HG02678 (cell line): ENCODE data around the gene RXFP4.
"Not testable (repeated sequence)": the region's sequence is repeated elsewhere in the genome, so short reads cannot be mapped to it uniquely, and the experiment has no call there.

Experiments
- ATAC-seq: cut with Tn5 transposase; IDR thresholded peaks from one replicate; pipeline ENCODE4 v1.9.1; 2021; ENCODE audit warnings: mild to moderate bottlenecking, moderate library complexity; ENCODE audit not compliant: unreplicated experiment

Gene RXFP4

DNA sequence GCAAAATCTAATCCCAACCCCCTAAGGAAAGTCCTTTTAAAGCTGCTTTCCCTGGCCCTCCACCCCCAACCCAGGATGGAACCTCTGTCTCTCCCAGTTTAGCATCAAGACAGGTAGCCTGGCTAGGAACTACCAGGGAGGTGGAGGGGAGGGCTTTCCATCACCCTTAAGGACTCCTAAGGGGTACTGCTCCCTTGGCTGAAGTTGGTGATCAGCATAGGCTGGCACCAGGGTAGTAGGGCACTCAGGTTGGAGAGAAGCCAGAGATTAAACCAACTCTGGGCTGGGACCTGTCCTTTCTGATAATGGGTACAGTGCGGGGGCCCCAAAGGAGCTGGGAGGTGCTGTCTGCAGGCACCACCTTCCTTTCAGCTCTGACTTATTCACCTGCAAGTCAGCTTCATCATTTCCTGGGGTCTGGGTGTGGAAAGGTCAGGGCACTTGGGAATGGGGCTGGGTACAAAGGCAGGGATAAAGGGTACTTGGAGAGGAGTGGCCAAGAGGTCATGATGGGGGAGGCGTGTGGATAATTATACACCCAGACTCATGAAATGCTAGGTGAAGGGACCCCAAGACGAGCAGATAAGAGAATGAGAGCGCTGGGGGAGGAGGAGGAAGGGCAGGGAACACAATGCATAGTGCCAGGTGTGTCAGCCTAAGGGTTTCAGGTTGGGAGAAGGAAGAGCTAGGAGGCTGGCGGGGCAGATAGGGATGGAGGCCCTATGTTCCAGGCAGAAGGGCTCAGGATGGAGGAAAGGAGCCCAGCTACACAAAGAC is 35.7 kb downstream of the RXFP4 start:
- no peak for ATAC-seq

DNA sequence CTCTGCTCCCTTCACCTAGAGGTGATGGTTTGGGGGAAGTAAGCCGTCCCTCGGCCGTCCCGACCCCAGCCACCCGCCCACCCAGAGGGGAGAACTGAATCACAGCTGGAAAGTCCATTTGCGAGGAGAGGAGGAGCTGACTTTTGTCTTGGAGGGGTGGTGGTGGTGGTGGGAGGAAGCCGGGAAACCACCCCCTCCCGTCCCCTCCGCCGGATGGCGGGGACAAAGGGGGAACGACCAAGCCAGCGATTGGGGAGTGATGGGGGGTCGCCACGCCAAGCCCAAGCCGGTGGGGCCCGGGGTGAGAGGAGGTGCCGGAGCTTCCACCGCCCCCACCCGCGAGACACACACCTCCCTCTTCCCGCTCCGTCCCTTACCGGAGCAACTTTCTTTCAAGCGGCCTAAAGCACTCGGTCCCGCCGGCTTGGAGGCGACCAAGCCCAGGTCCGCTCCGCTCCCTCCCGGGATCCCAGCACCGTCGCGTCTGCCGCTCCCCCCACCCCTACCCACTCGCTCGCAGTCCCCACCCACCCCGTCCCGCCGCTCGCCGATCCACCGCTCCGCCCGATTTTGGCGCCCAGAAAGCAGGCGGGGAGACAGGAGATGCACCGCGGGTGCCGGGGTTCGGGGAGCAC is 36.4 kb downstream of the RXFP4 start:
- no peak for ATAC-seq

DNA sequence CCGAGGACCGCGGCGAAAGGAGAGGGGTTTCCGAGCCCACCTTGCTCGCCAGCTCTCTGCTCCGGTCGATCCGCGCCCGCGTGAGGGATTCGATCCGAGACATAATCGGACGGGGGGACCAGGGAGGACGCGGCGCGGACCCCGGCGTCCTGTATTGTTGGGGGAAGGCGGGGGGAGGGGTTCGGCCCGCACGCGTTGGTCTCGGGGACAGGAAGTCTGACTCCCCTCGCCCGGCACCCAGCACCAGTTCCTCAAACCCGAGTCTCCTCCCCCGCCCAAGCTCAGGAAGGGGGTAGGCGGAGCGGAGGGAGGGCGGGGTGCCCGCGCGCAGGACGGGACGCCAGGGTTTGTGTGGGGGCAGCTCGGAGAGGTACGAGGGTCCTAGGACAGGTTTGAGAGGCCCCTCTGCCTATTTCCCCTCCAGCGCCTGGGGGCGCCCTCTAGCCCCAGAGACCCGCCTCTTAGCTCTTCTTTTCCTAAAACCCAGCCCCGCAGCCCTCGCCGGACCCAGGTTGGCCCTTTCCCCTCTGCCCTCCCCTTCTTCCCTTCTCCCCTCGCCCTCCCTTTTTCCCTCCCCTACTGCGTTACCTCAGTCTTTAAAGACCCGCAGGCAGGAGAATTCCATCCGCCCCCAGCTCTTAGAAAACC is 37.0 kb downstream of the RXFP4 start, which contains the start of gene ARHGEF2:
ARHGEF2 (minus strand) TSS at position 223 of the 648 bp plus-strand sequence; CDS start at position 103, 120 bp downstream.
- ATAC-seq = peak; percentile 50

DNA sequence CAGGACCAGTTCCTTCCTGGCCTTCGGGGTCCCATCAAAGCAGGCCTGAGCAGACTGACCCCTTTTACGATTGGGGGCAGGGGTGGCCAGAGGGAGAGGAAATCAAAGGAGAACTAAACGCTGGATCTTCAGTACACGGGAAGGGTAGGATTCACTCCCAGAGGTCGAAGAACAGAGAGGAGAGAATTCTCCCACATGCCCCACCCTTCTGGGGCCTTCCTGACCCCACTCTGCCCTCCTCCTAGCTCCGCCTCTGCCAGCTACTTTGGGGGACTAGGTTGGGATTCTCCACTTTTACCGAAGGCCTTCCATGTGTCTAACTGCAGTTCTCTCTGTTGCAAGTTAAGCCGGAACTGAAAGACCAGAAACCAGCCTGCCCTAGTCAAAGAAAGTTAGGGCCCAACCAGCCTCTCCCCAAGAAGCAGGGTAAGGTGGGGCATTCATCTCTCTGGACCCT is 37.6 kb downstream of the RXFP4 start:
- no peak for ATAC-seq

DNA sequence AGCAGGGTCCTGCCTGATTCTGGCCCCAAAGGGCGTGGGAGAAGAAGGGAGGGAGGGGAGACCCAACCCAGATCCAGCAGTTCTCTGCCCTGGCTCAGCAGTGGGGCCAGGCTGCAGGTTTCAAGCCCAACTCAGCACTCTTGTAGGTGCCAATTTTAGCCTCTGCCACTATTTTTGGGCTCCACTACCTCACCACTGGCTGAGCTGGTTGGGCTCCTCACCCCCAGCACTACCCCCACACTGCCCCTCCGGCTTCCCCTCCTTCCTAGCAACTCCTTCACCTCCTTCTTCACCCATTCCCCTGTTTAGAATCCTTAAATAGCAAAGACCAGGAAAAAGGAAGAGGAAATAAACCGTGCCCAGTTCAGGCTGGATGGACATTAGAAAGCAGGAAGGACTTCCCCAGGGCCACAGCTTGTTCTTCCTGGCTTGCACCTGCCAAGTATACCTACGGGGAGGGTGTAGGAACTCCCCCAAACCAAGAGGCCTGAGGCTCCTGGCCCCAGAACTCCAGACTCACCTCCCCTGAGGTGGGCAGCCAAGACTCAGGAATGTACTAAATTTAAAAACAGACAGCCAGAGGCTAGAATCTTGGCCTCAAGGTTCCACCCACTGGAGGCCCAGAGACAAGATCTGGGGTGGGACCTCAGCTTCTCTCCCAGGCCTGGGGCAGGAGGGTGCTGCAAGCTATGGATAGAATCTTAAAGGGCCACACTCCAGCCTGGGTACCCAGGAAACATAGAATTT is 38.3 kb downstream of the RXFP4 start:
- no peak for ATAC-seq

DNA sequence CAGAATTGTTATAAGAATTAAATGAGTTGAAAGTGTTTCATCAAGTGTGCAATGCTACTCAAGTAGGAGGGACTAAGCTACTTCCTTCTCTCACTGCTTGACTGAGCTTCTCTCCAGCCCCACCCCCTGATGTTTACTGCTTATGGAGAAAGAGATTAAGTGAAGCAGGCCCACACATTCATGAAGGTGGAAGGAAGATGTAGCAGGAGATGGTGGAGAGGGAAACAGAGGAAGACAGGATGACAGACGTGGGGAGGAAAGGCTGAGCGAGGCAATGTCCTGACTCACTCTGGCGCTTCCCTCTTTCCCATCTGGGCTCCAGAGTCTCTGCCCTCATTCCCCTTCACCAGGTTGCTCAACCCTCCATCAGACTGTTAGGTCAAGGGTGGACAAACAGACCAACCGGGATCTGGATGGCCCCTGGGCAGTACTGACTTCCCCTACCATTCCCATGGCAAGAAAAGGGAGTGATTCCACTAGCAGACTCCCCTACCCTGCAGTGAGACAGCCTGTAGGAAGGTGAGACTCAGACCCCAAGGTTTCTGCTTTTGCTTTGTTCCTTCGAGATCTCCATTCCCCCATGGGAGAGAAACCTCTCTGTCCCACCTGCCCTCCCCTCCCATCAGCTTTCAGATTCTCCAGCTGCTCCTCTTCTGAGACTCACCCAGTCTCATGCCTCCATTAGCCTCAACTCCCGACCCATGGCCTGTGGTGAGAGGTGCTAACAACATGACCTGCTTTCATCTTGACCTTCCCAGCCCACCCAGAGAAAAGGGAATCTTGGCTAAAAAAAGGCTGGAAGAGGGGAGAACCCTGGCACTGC is 40.0 kb downstream of the RXFP4 start:
- no peak for ATAC-seq

DNA sequence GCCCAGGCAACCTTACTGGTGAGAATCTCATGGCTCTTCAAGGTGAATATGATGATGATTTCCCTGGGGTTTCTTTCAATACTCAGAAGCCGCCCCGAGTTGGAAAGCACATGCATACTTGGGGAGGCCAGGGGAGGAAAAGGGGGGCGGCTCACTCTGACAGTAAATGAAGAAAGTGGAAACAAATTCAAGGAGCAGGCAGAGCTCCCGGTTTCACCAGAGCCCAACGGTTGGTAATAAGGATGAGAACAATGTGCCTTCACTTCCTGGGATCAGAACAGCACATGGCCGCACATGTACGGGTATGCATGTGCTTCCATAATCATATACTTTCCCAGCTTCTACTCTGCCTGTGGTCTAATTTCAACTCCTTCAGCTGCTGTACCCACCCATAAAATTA is 40.7 kb downstream of the RXFP4 start:
- ATAC-seq = no peak

DNA sequence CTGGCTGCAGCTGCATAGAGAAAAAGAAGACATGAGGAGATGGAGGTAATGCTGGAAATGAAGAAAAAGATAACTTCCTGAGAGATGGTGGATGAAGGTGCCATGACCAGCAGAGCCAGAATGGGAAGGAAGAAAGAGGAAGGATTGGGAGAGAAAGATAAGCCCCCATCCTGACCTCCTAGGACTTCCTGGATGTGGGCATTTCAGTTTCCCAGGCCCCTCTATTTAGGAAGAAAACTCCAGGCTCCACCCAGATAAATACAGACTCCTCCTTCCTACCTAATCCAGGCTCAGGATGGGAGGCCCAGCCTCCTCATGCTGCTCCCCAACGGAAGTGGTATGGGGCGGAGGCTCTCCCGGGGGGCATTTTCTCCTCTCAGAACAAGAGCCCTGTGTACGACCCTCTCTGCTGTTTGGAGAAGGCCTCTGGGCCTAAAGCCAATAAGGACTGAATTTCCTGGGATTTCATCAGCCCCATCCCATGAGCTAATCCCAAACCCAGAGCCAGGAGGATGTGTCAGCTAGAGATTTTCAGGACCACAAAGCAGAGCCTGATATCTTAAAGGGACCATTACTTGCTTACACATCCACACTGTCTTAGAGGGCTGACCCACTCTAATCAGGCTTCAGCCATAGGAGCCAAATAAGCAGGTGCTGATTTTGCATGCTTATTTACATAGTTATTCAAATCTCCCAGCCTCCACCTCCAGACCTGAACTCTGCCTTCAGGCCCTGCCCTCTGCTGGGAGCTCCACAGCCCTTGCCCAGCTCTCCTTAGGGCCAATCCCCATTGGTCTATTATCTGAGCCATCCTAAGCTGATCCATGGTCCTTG is 42.0 kb downstream of the RXFP4 start:
- no peak for ATAC-seq

DNA sequence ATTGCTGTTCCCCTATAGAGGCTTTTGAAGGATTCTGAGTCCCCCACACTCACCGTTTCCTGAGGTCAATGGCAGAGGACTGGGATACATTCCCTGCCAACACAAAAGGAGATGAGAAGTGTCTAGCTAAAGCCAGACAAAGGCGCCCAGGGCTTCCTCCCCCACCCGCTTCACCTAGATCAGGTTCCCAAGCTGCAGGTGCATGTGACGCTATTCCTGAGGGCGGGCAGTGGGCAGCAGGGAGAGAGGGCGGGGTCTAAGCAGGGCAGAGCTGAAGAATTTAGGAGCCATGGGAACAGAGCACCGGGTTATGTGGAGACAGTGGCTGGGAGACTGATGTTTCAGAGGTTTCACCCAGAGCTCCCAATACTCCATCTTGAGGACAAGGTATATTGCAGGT is 42.9 kb downstream of the RXFP4 start:
- no peak for ATAC-seq

DNA sequence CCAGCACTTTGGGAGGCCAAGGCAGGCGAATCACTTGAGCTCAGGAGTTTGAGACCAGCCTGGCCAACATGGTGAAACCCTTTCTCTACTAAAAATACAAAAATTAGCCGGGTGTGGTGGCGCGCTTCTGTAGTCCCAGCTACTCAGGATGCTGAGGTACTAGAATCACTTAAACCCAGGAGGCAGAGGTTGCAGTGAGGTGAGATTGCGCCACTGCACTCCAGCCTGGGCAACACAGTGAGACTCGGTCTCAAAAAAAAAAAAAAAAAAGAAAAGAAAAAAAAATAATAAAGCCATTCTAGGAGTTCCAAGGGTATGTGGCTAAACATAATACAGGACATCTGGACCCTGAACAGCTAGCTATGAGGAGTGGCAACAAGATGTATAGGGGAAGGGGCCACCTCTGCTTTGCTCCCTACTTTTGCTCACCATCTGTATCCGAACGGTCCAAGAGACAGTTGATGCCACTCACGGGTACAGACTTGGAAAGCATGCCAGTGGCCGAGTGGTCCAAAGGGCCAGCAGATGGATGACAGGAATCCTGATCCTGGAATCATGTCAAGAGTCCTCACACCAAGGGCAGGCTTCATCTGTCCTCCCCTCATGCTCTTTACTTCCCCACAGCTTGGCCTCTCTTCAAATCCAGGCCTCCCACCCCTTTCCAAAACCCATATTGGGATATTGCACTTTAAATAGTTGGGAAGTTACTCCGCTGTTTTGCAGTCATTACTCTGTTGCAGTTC is 43.6 kb downstream of the RXFP4 start:
- ATAC-seq = not testable (repeated sequence)

DNA sequence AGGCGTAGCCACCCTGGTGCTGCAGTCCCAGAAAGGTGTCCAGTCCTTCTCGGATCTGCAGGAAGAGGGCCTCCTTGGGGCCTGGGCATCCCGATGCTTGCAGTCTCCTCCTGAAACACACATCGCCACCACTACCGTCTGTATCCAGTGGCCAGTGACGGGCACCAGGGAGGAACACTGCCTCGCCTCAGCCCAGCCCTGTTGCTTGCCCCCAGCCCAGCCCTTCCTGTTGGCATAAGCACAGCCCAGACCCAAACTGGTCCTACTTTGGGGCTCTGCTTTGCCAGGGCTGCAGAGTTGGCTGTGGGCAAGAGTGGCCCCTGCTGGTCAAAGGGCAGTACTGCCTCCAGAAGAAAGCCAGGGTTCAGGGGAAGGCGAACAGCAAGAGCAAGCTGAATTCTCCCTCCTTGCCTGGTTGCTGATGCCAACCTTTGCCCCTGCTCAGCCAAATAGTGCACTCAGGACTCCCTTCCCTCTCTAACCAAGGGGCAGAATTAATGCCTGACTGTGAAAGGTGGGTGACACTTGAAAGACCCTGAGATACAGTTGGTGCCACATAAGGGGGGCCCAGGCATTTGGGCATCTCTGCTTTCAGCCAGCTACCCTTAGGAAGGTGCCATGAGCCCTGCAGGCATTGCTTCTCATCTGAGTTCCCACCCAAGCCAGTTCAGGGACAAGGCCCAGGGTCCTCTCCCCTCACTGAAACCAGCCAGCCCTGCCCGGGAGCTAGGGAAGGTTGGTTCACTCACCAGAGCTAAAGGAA is 48.0 kb downstream of the RXFP4 start:
- peak; percentile 82 for ATAC-seq

DNA sequence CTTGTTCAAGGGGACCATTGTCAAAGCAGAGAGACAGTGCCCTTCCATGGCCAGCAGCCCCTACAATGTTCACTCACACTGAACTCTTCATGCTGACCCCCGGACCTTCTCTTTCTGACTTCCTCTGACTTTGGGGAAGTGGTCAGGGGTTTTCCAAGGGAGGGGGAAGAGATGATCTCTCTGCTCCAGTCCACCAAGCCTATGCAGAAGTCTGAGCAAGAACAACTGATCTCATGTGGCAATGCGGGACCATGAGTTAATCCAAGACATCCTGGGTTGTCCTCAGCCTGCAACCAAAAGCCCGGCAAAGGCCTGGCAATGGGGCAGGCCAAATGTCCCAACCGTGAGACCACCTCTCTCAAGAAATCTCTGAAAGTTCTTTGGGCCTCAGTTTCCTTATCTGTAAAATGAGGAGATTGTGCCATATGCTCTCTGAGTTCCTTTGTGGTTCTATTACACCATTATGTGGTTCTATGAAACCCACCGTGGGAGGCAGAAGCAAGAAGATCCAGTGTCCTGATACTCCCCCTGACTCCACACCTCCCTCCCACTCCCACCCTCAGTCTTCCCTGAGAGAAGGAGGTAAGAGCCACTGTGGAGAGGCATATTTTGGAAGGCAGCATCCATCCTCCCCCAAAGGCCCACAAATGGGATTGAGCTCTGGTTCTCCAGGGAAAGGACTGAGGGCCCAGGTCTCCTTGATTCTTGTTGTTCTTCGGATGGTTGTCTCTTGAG is 48.7 kb downstream of the RXFP4 start:
- ATAC-seq = no peak
